Ovary (tissue), 9 donors: ENCODE results near the gene SCRN2. TPM values are rescaled to one million over a fixed set of nuclear protein-coding genes. Genes with fewer than 3 reads are reported as not detected.

Experiments used
- DNase-seq, 5 donors: peaks; one replicate each; pipeline ENCODE4 v3.0.0-alpha.2; 2019 to 2020
- H3K27ac ChIP-seq, 2 donors: fragments of 200-600 bp; one replicate each; pipeline versions ENCODE4 v1.5.1 to v1.8.0; 2019 to 2022
- H3K27me3 ChIP-seq: fragments of 200-600 bp; one replicate; pipeline ENCODE4 v1.8.0; 2022
- H3K36me3 ChIP-seq: fragments of 200-600 bp; sonication (generic); one replicate; pipeline ENCODE4 v1.5.1; 2019
- H3K4me1 ChIP-seq: one replicate; pipeline ENCODE4 v1.8.1; 2013; ENCODE audit warnings: mild to moderate bottlenecking, moderate library complexity; ENCODE audit not compliant: insufficient read depth
- H3K4me3 ChIP-seq: fragments of 200-600 bp; sonication (generic); one replicate; pipeline ENCODE4 v1.5.1; 2017
- H3K9me3 ChIP-seq, 2 donors: fragments of 200-600 bp in 1 of 2; sonication (generic) in 1 of 2; one replicate each; pipeline versions ENCODE4 v1.5.1 to v1.8.1; 2013 to 2019; ENCODE audit warnings: mild to moderate bottlenecking in 1 of 2, moderate library complexity in 1 of 2
- CTCF ChIP-seq, 3 donors: fragments of 450-650 bp in 2 of 3; fragments of 200-600 bp in 1 of 3; IDR thresholded peaks; one replicate each; pipeline versions ENCODE4 v1.5.1 to v1.8.0; 2016 to 2022; ENCODE audit warnings: antibody characterized with exemption in 3 of 3, mild to moderate bottlenecking in 1 of 3
- EP300 ChIP-seq: sonication (generic); formaldehyde crosslinking; IDR thresholded peaks from one replicate; pipeline ENCODE4 v1.6.1; 2017; ENCODE audit warnings: antibody characterized with exemption
- POLR2A ChIP-seq: fragments of 450-650 bp; IDR thresholded peaks from one replicate; pipeline ENCODE4 v1.6.1; 2017; ENCODE audit warnings: antibody characterized with exemption, mild to moderate bottlenecking, moderate library complexity
- WGBS, 3 donors: extraction: QIAGEN DNeasy Blood & Tissue Kit in 1 of 3; methylation state at CpG; one replicate each; pipeline versions ENCODE4 v1.1.5 to v1.1.7; 2013 to 2017; 5-methylcytosine and 5-hydroxymethylcytosine counted together
- intact Hi-C, 4 donors: fragments of 100-400 bp; cut with DNase I; formaldehyde crosslinking; loops; one replicate each; pipeline versions ENCODE4 v1.11.0 to v1.15.1; 2022 to 2023
- polyA plus RNA-seq, 2 donors: library from polyadenylated mRNA; stranded (reverse); fragments of 200-250 nt in 1 of 2; fragments of 350-450 nt in 1 of 2; fragmentation: Illumina TruSeq in 1 of 2; extraction: RNeasy Lipid Tissue Mini Kit (QIAGEN cat#74804) in 1 of 2; gene quantifications; one replicate each; pipeline ENCODE4 v1.2.3, GENCODE V29; 2013 to 2014
- total RNA-seq, 7 donors: library from RNA; depleted of rRNA in 2 of 7; stranded (reverse); fragments of >200 nt in 2 of 7; fragmentation: NEBNext Ultra II Directional in 3 of 7; extraction: Animal tissue kit (Norgen Biotek cat#: 25700) in 3 of 7; gene quantifications; one replicate each; pipeline versions ENCODE4 v1.1.0 to v1.2.4, GENCODE V29; 2016 to 2023
- donor health status: DM: no; HTN: no; CAD: no; lungs with moderate emphysema.
- donor health status: DM: no; HTN: no; CAD: no.
- donor health status: Bipolar disorder and iron deficiency.
- donor health status: DM: yes; HTN: yes; CAD: no.
- donor health status: DM: no; HTN: no; CAD: no.
- donor health status: DM: yes; HTN: yes; CAD: no.

SCRN2 gene
- total and polyA plus RNA-seq, 9 donors, result 5.6 to 45.5 (median 36.8) TPM

GRCh38 chr17:47877368-47878034 lies 36.4 kb upstream of the SCRN2 start:
- 13 to 30% (median 19%) methylated on average over 9 of the region's 9 CpGs for WGBS, 3 donors
- H3K9me3 ChIP-seq, result no peaks in the 10 kb centered on the region
- H3K27ac ChIP-seq, result no peak overlapping the region
- intact Hi-C loops, result no loop called here
- no peak overlapping the region for H3K4me3 ChIP-seq
- no peaks in the 10 kb centered on the region for H3K4me1 ChIP-seq
- TF ChIP-seq CTCF (IDR thresholded peaks at IDR 0.05) (no peak), EP300 (no peak), POLR2A (no peak)
- no peaks in the 10 kb centered on the region for H3K36me3 ChIP-seq
- no peaks in the 10 kb centered on the region for H3K27me3 ChIP-seq
- peak in 1 of 5 donors; percentile 65 for DNase-seq

GRCh38 chr17:47875011-47875985 lies 34.2 kb upstream of the SCRN2 start:
- H3K4me1 ChIP-seq, result no peaks in the 10 kb centered on the region
- WGBS, 3 donors, result 44 to 50% (median 49%) methylated on average over 8 to 11 of the region's 11 CpGs
- no peak for TF ChIP-seq POLR2A
- no peak for TF ChIP-seq EP300
- TF ChIP-seq CTCF (IDR thresholded peaks at IDR 0.05), result no peak
- no peak overlapping the region for H3K4me3 ChIP-seq
- no peaks in the 10 kb centered on the region for H3K9me3 ChIP-seq
- no peaks in the 10 kb centered on the region for H3K27me3 ChIP-seq
- H3K27ac ChIP-seq, result no peak overlapping the region
- peak in 1 of 5 donors; percentile 35 for DNase-seq
- intact Hi-C loops, result no loop called here
- H3K36me3 ChIP-seq, result no peaks in the 10 kb centered on the region

- TF ChIP-seq CTCF (IDR thresholded peaks at IDR 0.05), result no peak
- no peak for TF ChIP-seq EP300
- no peak for TF ChIP-seq POLR2A
- H3K27ac ChIP-seq, result no peak overlapping the region
- WGBS, 3 donors, result 39 to 57% (median 53%) methylated on average over 4 of the region's 4 CpGs
- H3K4me3 ChIP-seq, result no peak overlapping the region
- no peaks in the 10 kb centered on the region for H3K9me3 ChIP-seq
- intact Hi-C loops, result no loop called here
- no peaks in the 10 kb centered on the region for H3K4me1 ChIP-seq
- H3K27me3 ChIP-seq, result no peaks in the 10 kb centered on the region
- no peak for DNase-seq
- H3K36me3 ChIP-seq, result no peaks in the 10 kb centered on the region
Observed at GRCh38 chr17:47873200-47874090, 32.4 kb upstream of the SCRN2 start.

GRCh38 chr17:47872651-47873161 lies 31.6 kb upstream of the SCRN2 start:
- no peak for DNase-seq
- Histone ChIP-seq H3K9me3 (no peaks in the 10 kb centered on the region), H3K4me3 (no peak overlapping the region), H3K27ac (no peak overlapping the region), H3K4me1 (no peaks in the 10 kb centered on the region), H3K36me3 (no peaks in the 10 kb centered on the region), H3K27me3 (no peaks in the 10 kb centered on the region)
- TF ChIP-seq CTCF (IDR thresholded peaks at IDR 0.05) (no peak), POLR2A (no peak), EP300 (no peak)
- intact Hi-C loops, result no loop called here
- WGBS, 3 donors, result 4 to 22% (median 8%) methylated on average over 15 of the region's 15 CpGs
